Bone marrow (tissue), 2 donors: ENCODE data around the gene CAPG.
"Not testable (repeated sequence)": the region's sequence is repeated elsewhere in the genome, so short reads cannot be mapped to it uniquely, and the experiment has no call there.

Experiments
- DNase-seq, 2 donors: peaks; one replicate each; lab custom pipeline; 2025; lab: John Stamatoyannopoulos, UW

Gene CAPG, protein sequence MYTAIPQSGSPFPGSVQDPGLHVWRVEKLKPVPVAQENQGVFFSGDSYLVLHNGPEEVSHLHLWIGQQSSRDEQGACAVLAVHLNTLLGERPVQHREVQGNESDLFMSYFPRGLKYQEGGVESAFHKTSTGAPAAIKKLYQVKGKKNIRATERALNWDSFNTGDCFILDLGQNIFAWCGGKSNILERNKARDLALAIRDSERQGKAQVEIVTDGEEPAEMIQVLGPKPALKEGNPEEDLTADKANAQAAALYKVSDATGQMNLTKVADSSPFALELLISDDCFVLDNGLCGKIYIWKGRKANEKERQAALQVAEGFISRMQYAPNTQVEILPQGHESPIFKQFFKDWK

DNA sequence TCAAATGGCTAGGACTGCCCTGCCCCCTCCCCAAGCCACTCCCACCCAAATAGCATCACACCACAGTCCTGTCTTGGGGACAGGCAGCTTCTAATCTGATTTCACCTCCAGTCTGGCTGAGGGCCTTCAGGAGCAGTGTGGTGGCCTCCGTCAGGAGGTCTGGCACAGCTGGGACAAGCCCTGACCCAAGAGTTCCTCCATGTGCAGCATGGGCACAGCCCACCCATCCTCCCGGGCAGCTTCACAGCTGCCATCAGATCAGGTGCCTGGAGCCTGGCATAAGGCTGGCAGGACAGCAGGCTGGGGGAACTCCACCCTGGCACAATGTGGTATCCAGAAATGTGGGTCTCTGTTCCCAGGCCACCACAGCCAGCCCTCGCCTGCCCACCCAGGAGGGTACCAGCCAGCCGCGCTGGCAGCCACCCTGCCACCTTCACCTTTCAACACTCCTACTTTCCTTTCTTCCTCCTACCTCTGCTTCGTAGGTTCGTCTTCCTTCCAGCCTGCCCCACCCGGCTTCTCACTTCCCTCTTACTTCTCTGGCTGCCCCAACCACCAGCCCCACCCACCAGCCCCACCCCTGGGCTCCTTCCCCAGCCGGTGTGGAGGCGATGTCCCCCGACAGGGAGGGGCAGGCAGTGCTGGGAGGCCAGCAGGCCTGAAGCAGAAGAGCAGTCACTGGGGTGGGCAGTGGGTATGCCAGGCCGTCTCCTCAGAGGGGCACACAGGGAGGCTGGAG, at the start of gene CAPG:
CAPG (minus strand) TSS at position 522 of the 739 bp plus-strand sequence. CDS start 8,221 bp downstream, outside the sequence.
- DNase-seq, result peak; percentile 40 to 42

GRCh38 chr2:85459771-85460170, 49.6 kb upstream of the CAPG start:
- no peak for DNase-seq

- no peak for DNase-seq
Measured at GRCh38 chr2:85458601-85459563, 48.7 kb upstream of the CAPG start.

GRCh38 chr2:85457877-85458316, 47.7 kb upstream of the CAPG start:
- DNase-seq, result no peak

DNA sequence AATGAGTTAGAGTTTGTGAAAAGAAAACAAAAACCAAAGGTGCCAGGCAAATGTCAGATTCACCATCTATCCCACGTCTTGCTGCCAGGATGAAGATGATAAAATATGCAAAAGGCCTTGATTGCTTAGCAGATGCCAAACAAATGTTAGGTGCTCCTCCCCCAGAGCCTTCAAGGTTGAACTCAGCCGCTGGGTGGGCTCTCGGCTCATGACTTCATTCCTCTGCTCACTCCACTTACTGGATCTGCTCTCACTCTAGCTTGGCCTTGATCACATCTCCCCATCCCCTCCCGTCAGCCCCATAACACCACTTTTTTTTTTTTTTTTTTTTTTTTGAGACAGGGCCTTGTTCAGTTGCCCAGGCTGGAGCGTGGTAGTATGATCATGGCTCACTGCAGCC, 46.9 kb upstream of the CAPG start:
- no peak for DNase-seq

DNA sequence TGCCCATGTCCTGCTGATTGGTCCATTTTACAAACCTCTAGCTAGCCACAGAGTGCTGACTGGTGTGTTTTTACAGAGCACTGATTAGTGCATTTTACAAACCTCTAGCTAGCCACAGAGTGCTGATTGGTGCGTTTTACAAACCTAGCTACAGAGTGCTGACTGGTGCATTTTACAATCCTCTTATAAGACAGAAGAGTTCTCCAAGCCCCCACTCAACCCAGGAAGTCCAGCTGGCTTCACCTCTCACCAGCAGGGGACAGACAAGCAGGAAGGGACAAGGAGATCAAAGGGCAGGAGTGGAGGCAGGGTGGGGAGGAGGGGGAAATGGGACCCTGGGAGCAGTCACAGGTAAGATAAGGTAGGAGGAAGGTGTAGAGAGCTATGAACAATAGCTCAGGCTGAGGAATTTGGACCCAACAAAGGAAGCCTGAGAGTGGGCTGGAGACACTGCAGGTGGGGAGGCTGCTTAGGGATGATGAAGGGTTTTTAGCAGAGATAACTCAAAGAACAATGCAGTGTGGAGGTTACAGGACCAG, 45.5 kb upstream of the CAPG start:
- no peak for DNase-seq

DNA sequence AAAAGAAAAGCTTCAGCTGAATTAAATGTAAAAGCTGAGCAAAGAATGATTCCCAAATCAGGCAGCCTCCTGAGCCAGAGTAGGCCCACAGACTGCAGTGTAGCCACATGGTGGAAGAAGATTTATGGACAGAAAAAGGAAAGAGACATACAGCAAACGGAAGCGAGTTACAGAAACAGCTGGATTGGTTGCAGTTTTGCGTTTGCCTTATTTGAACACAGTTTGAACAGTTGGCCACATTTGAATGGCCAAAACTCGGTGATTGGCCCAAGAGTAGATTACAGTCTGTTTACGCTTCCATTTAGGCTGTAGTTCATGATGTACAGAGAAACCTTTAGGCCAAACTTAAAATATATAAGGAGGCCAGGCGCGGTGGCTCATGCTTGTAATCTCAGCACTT, 43.4 kb upstream of the CAPG start:
- peak in 1 of 2 donors; percentile 49 for DNase-seq

- no peak for DNase-seq
Measured at GRCh38 chr2:85452237-85452636, 42.1 kb upstream of the CAPG start.

GRCh38 chr2:85449214-85449588, 39.0 kb upstream of the CAPG start:
- no peak for DNase-seq

DNA sequence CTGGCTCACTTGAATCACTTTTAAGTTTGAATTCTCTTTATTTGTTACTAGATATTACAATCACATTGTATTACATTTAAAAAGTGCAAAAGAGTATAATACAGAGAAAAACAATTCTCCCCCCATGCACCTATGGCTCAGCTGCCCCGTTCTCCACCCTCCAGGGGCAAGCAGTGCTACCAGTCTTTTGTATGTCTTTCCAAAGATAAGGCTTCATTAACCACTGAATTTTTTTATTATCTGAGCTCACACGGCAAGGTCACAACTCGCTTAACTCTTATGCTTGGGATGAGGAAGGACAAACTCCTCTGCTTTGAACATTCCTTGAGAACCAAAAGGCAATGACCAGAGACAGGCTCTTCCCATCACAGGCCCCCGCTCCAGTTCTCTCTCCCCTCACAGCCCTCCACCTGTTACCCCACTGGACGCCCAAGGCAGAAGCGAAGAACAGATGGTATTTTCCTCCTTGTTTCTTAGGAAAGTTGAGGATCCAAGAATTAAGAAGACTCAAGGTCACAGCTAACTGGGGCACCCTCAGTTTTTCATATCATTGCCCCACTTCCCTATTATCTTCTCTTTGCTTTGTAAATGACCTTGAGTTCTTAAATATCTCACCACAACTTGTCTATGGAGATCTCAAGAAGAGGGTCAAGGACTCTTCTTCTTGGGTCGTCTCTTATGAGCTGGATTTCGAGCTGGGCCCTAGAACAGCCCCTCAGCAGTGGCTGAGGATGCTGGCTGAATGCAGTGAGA, 38.5 kb upstream of the CAPG start:
- no peak for DNase-seq

GRCh38 chr2:85447222-85447585, 37.0 kb upstream of the CAPG start:
- no peak for DNase-seq

DNA sequence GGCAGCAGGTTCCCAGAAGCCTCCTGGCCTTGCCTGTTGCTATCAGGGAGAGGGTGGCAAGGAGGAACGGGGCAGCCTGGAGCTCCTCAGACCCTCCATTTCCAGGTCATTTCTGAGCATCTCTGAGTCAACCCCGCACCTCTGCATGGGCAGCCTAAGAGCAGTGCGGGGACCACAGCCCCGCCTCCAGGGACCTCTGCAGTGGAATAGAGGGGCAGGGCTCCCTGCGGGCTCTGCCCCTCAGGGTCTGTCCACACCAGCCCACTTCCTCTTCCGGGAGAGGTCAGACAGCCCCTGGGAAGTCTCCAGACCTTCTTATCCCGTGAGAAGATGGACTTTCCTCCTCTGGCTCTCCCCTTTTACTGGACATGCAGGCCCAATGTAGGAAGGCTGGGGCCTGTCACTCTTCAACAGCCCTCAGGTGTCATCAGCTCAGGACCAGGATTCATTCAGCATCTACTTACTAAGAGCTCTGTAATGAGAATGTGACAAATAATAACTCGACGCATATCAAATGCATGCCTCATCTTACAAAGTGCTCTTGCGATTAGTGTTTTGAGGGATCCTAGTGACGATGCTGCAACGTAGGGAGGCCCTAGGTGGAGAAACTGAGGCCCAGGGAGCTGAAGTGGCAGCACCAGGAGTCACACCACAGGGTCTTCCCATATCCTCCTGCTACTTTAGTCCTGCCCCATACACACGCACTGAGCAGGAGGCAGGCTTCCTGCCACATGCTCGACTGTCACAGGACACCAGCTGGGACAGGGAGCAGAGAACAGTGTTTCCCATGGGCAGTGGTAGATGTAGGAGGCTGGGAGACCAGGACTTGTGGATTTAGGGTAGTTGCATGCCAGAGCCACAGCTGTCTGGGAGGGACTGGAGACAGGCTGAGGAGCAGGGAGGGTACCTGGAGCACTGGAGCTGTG, 36.4 kb upstream of the CAPG start:
- DNase-seq, result no peak

- no peak for DNase-seq
Measured at GRCh38 chr2:85445316-85446295, 35.4 kb upstream of the CAPG start.

DNA sequence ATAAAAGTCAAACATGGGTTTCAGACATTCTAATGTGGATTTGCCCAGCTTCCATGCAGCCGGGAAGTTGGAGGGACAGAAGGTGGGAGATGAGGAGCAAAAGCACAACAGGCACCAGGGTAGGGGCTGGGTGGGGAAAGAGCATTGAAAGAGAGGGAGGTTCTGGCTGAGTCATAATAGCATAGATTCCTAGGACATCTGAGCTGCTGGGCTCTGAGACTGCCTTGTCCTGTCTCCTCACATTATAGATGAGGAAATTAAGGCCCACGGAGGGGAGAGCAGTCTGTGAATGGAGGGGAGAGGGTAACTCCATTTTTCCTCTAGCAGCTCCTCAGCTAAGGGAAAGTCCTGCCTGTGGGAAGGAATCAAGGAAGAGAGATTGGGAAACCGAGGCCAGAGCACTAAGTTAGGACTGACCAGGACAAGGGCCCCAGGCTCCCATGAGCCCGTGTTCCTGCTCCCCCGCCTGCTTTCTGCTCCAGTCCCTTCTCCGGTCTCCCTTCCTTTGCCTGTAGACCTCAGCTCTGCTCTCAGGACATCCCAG, 34.5 kb upstream of the CAPG start:
- DNase-seq, result no peak

DNA sequence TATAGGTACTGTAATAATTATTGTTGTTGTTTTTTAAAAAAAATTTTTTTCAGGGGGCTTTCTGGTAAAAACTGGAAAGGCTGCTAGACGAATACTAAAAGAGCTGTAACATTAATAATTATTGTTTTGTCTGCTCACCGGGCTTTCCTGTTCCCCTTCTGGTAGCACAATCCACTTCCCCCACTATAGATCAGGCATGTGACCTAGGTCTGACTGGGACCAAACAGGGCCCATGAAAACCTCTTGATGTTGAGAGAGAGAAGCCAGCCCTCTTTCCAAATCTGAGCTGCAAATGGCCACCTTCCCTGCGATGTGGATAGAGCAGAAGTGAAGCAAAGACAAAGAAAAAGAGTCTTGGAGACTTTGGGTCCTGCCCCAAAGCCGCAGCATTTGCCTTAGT, 31.7 kb upstream of the CAPG start:
- peak in 1 of 2 donors; percentile 46 for DNase-seq

DNA sequence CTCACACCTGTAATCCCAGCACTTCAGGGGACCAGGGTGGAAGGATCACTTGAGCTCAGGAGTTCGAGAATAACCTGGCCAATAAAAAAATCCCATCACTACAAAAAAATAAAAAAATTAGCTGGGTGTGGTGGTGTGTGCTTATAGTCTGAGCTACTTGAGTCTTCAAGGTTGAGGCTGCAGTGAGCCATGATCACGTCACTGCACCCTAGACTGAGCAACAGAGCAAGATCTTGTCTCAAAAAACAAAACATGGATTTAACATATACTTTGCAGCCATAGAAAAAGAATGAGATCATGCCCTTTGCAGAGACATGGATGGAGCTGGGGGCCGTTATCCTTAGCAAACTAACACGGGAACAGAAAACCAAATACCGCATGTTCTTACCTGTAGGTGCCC, 30.6 kb upstream of the CAPG start:
- no peak for DNase-seq

DNA sequence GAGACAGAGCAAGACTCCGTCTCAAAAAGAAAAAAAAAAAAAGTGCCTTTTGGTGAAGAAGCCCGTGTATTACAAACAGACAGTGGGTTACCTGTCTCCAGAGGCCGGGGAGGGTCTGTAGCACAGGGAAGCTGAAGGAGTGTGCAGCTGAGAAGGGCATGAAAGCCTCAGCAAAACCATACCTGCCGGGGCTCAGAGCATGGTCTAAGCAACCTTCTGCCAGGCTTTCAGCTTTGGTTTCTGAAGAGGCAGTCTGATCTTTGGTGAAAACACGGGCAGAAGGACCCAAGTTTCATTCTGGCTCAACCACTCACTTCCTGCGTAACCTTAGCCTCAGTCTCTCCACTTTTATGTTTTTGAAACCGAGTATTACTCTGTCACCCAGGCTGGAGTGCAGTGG, 29.8 kb upstream of the CAPG start:
- DNase-seq, result no peak

- DNase-seq, result not testable (repeated sequence)
Measured at GRCh38 chr2:85439569-85439968, 29.4 kb upstream of the CAPG start.

DNA sequence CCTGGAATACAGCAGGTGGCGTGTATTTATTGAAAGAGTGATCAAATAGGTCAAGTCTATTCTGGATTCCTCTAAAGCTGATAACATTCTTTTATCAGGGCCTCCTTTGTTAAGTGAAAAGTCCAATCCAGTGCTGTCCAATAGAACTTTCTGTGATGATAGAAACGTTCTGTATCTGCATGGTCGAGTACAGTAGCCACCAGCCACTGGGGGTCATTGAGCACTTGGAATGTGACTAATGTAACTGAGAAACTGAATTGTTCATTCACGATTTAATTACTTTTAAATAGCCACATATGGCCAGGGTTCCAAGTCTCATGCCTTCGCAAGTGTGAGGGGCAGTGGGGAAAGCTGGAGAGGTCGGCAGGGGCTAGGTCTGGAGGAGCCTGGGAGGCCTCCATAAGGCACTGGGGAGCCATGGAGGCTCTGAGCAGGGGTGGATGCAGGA, 28.9 kb upstream of the CAPG start:
- no peak for DNase-seq
